Smooth muscle cell (in vitro differentiated cells): ENCODE results near the gene WNT3. TPM values are rescaled to one million over a fixed set of nuclear protein-coding genes. Genes with fewer than 3 reads are reported as not detected.

Experiments
- DNase-seq: peaks from one replicate; lab custom pipeline; 2025; ENCODE audit not compliant: unreplicated experiment; lab: John Stamatoyannopoulos, UW
- H2AFZ ChIP-seq: fragments of 200-600 bp; sonication (generic); 2 replicates; pipeline ENCODE4 v1.6.0; 2016; ENCODE audit warnings: antibody characterized with exemption, low read depth, mild to moderate bottlenecking
- H3F3A ChIP-seq: fragments of 200-600 bp; sonication (generic); 2 replicates; pipeline ENCODE4 v1.6.0; 2017; ENCODE audit warnings: antibody characterized with exemption, low read depth
- H3K27ac ChIP-seq: fragments of 200-600 bp; sonication (generic); 2 replicates; pipeline ENCODE4 v1.5.1; 2016; ENCODE audit warnings: low read depth, mild to moderate bottlenecking
- H3K27me3 ChIP-seq: fragments of 200-600 bp; sonication (generic); 2 replicates; pipeline ENCODE4 v1.6.1; 2016; ENCODE audit warnings: low read depth, mild to moderate bottlenecking
- H3K36me3 ChIP-seq: fragments of 200-600 bp; sonication (generic); 2 replicates; pipeline ENCODE4 v1.5.1; 2016; ENCODE audit warnings: low read depth
- H3K4me1 ChIP-seq: fragments of 200-600 bp; sonication (generic); 2 replicates; pipeline ENCODE4 v1.5.1; 2016; ENCODE audit warnings: low read depth
- H3K4me2 ChIP-seq: fragments of 200-600 bp; sonication (generic); 2 replicates; pipeline ENCODE4 v1.6.0; 2016; ENCODE audit warnings: mild to moderate bottlenecking
- H3K4me3 ChIP-seq: fragments of 200-600 bp; sonication (generic); 2 replicates; pipeline ENCODE4 v1.5.1; 2016; ENCODE audit warnings: mild to moderate bottlenecking
- H3K79me2 ChIP-seq: fragments of 200-600 bp; sonication (generic); 2 replicates; pipeline ENCODE4 v1.6.0; 2016; ENCODE audit warnings: low read depth, mild to moderate bottlenecking
- H3K9ac ChIP-seq: fragments of 200-600 bp; sonication (generic); 2 replicates; pipeline ENCODE4 v1.6.0; 2016; ENCODE audit warnings: low read depth
- H3K9me3 ChIP-seq: fragments of 200-600 bp; sonication (generic); replicated peaks from 2 replicates; pipeline ENCODE4 v1.5.1; 2016; ENCODE audit warnings: low read depth
- H4K20me1 ChIP-seq: fragments of 200-600 bp; sonication (generic); 2 replicates; pipeline ENCODE4 v1.6.0; 2016; ENCODE audit warnings: low read depth
- CTCF ChIP-seq: fragments of 200-600 bp; sonication (generic); IDR thresholded peaks from 2 replicates; pipeline ENCODE4 v1.5.1; 2017; ENCODE audit warnings: borderline replicate concordance, mild to moderate bottlenecking, antibody characterized with exemption; ENCODE audit not compliant: insufficient read depth, poor library complexity, severe bottlenecking
- WGBS: methylation state at CpG from one replicate; pipeline ENCODE4 v1.1.7; 2016; ENCODE audit warnings: low lambda C conversion rate; 5-methylcytosine and 5-hydroxymethylcytosine counted together
- polyA plus RNA-seq: library from polyadenylated mRNA; unstranded; fragments of >200 nt; fragmentation: Nextera tagmentation; extraction: Ambion mirVana; gene quantifications from 2 replicates; pipeline ENCODE4 v1.2.1, GENCODE V29; 2016
- total RNA-seq: library from RNA; depleted of rRNA; stranded (reverse); fragments of >200 nt; gene quantifications from 2 replicates; pipeline ENCODE4 v1.2.3, GENCODE V29; 2014

Gene WNT3
- 6.2 and 6.5 TPM in 2 replicates for total RNA-seq
- 2.9 and 6.4 TPM in 2 replicates for polyA plus RNA-seq

GRCh38 chr17:46818316-46818928 lies at the start of gene WNT3:
Gene WNT3 (minus strand): TSS chr17:46818692. CDS start chr17:46818597, 95 bp downstream.
- Histone ChIP-seq H3K4me3 (peak within 1 kb of the TSS; percentile 53), H3K4me2 (peak within 1 kb of the TSS; percentile 96)

GRCh38 chr17:46866747-46867146 lies 48.3 kb upstream of the WNT3 start:
- Histone ChIP-seq H4K20me1 (no peaks in the 10 kb centered on the region), H3K9me3 (no peaks in the 10 kb centered on the region), H3K4me2 (no peak overlapping the region), H3K79me2 (no peaks in the 10 kb centered on the region), H3K27me3 (no peaks in the 10 kb centered on the region), H3F3A (no peaks in the 10 kb centered on the region), H3K9ac (no peak overlapping the region), H2AFZ (no peak overlapping the region), H3K27ac (no peak overlapping the region), H3K4me3 (no peak overlapping the region), H3K36me3 (no peaks in the 10 kb centered on the region), H3K4me1 (no peaks in the 10 kb centered on the region)
- TF ChIP-seq CTCF: no peak
- DNase-seq: no peak

More at GRCh38 chr17:46818316-46818928, at the start of gene WNT3:
- Histone ChIP-seq H3K4me1 (peaks cover 17% of the 10 kb centered on the region), H3K36me3 (no peaks in the 10 kb centered on the region), H3K9me3 (no peaks in the 10 kb centered on the region), H4K20me1 (no peaks in the 10 kb centered on the region), H3K9ac (no peak within 1 kb of the TSS), H3K27me3 (peaks cover 67% of the 10 kb centered on the region), H3F3A (no peaks in the 10 kb centered on the region), H2AFZ (peak within 1 kb of the TSS; percentile 12), H3K27ac (no peak within 1 kb of the TSS), H3K79me2 (no peaks in the 10 kb centered on the region)
- WGBS: 1% methylated on average over 30 of the region's 47 CpGs
- no peak for DNase-seq
- no peak for TF ChIP-seq CTCF

GRCh38 chr17:46866325-46866724 lies 47.8 kb upstream of the WNT3 start:
- no peak for DNase-seq
- Histone ChIP-seq H3K9me3 (no peaks in the 10 kb centered on the region), H3K4me1 (no peaks in the 10 kb centered on the region), H3K4me2 (no peak overlapping the region), H3K9ac (no peak overlapping the region), H3K36me3 (no peaks in the 10 kb centered on the region), H3K79me2 (no peaks in the 10 kb centered on the region), H4K20me1 (no peaks in the 10 kb centered on the region), H3F3A (no peaks in the 10 kb centered on the region), H3K4me3 (no peak overlapping the region), H3K27ac (no peak overlapping the region), H3K27me3 (no peaks in the 10 kb centered on the region), H2AFZ (no peak overlapping the region)
- 85% methylated on average over 8 of the region's 8 CpGs for WGBS
- no peak for TF ChIP-seq CTCF

- H3K4me3 ChIP-seq: no peak overlapping the region
- H4K20me1 ChIP-seq: no peaks in the 10 kb centered on the region
- H3K4me1 ChIP-seq: no peaks in the 10 kb centered on the region
- no peaks in the 10 kb centered on the region for H3K9me3 ChIP-seq
- no peak overlapping the region for H3K27ac ChIP-seq
- H3K9ac ChIP-seq: no peak overlapping the region
- H3K4me2 ChIP-seq: peak overlapping the region; percentile 0
- no peaks in the 10 kb centered on the region for H3K36me3 ChIP-seq
- no peaks in the 10 kb centered on the region for H3K27me3 ChIP-seq
- no peak for TF ChIP-seq CTCF
- 24% methylated on average over 8 of the region's 8 CpGs for WGBS
- no peaks in the 10 kb centered on the region for H3F3A ChIP-seq
- no peaks in the 10 kb centered on the region for H3K79me2 ChIP-seq
- H2AFZ ChIP-seq: peak overlapping the region; percentile 45
- DNase-seq: no peak
Measured at GRCh38 chr17:46865100-46865499, 46.6 kb upstream of the WNT3 start.
